OCI-LY7 (cell line): ENCODE results near the gene CTNNA3. TPM values are rescaled to one million over a fixed set of nuclear protein-coding genes. Genes with fewer than 3 reads are reported as not detected.

ENCODE experiments used
- BruUV-seq: library from RNA; stranded (reverse); fragments of 400-500 nt; replicated peaks from 2 replicates; lab custom pipeline; 2021; lab: Mats Ljungman, UMichigan
- CTCF ChIA-PET: fragments of 300-600 bp; sonication (Branson Sonifier 250); formaldehyde crosslinking; loops from one replicate; lab custom pipeline; 2022; ENCODE audit warnings: antibody characterized with exemption; ENCODE audit not compliant: unreplicated experiment; lab: Charles Lee
- POLR2A ChIA-PET: fragments of 300-600 bp; sonication (Branson Sonifier 250); formaldehyde crosslinking; loops from one replicate; lab custom pipeline; 2022; ENCODE audit warnings: antibody characterized with exemption; lab: Charles Lee
- DNase-seq: peaks from one replicate; pipeline ENCODE4 v3.0.0-alpha.2; 2015; ENCODE audit warnings: low spot score
- H2AFZ ChIP-seq: fragments of 200-600 bp; sonication (generic), shearing (Covaris generic); 2 replicates; pipeline ENCODE4 v1.6.1; 2014; ENCODE audit warnings: mild to moderate bottlenecking, antibody characterized with exemption, low read length, moderate library complexity
- H3K27ac ChIP-seq: fragments of 200-600 bp; sonication (generic); 2 replicates; pipeline ENCODE4 v1.5.1; 2014; ENCODE audit warnings: mixed run types, low read depth, mild to moderate bottlenecking, moderate library complexity, low read length, inconsistent platforms; ENCODE audit not compliant: poor library complexity, severe bottlenecking
- H3K36me3 ChIP-seq: fragments of 200-600 bp; sonication (generic); 2 replicates; pipeline ENCODE4 v1.6.1; 2014; ENCODE audit warnings: mild to moderate bottlenecking, antibody characterized with exemption, low read length, moderate library complexity, mixed read lengths; ENCODE audit not compliant: insufficient read depth
- H3K4me1 ChIP-seq: fragments of 200-600 bp; sonication (generic); 2 replicates; pipeline ENCODE4 v1.5.1; 2014; ENCODE audit warnings: mild to moderate bottlenecking, low read length; ENCODE audit not compliant: insufficient read depth, poor library complexity, severe bottlenecking
- H3K4me2 ChIP-seq: fragments of 200-600 bp; sonication (generic); 2 replicates; pipeline ENCODE4 v1.6.1; 2014; ENCODE audit warnings: mild to moderate bottlenecking, low read length
- H3K4me3 ChIP-seq: fragments of 200-600 bp; sonication (generic); 2 replicates; pipeline ENCODE4 v1.5.1; 2014; ENCODE audit warnings: mild to moderate bottlenecking, low read depth, low read length; ENCODE audit not compliant: poor library complexity, severe bottlenecking
- H3K79me2 ChIP-seq: fragments of 200-600 bp; sonication (generic); 2 replicates; pipeline ENCODE4 v1.6.1; 2016; ENCODE audit warnings: low read depth, mild to moderate bottlenecking, low read length, moderate library complexity, mixed read lengths; ENCODE audit not compliant: insufficient read depth
- H3K9me2 ChIP-seq: fragments of 200-600 bp; sonication (generic); 2 replicates; pipeline ENCODE4 v1.6.1; 2016; ENCODE audit warnings: mild to moderate bottlenecking, low read length, mixed read lengths; ENCODE audit not compliant: insufficient read depth
- H3K9me3 ChIP-seq: fragments of 200-600 bp; sonication (generic); 2 replicates; pipeline ENCODE4 v1.6.1; 2014; ENCODE audit warnings: mild to moderate bottlenecking, mixed run types, low read length, mixed read lengths
- H4K20me1 ChIP-seq: fragments of 200-600 bp; sonication (generic); 2 replicates; pipeline ENCODE4 v1.6.1; 2014; ENCODE audit warnings: mild to moderate bottlenecking, antibody characterized with exemption, low read length, moderate library complexity, mixed read lengths; ENCODE audit not compliant: insufficient read depth
- CTCF ChIP-seq: fragments of 200-600 bp; sonication (generic); conservative IDR thresholded peaks from 2 replicates; pipeline ENCODE4 v1.5.1; 2014; ENCODE audit warnings: mild to moderate bottlenecking, antibody characterized with exemption, low read length, moderate library complexity, mixed read lengths
- EZH2phosphoT487 ChIP-seq: fragments of 200-600 bp; sonication (generic); IDR thresholded peaks from 2 replicates; pipeline ENCODE4 v1.6.1; 2018; ENCODE audit warnings: low read depth, borderline replicate concordance, mild to moderate bottlenecking, mixed run types, antibody characterized with exemption, low read length, moderate library complexity, mixed read lengths
- intact Hi-C: fragments of 100-400 bp; cut with micrococcal nuclease; formaldehyde crosslinking; loops from one replicate; pipeline ENCODE4 v1.10.0; 2022; ENCODE audit not compliant: unreplicated experiment
- total RNA-seq, 2 experiments: library from RNA; depleted of rRNA in 1 of 2; stranded (reverse); fragments of >200 nt in 1 of 2; shearing (Covaris generic) in 1 of 2; gene quantifications; 2 replicates each; pipeline ENCODE4 v1.2.3, GENCODE V29; 2014 to 2022

CTNNA3 gene
- total RNA-seq, 2 experiments from 2014 or later = not detected

GRCh38 chr10:66927251-66927935 lies 768.6 kb downstream of the CTNNA3 start:
- Histone ChIP-seq H3K4me2 (no peak overlapping the region), H2AFZ (no peak overlapping the region), H3K9me3 (no peaks in the 10 kb centered on the region), H3K36me3 (no peaks in the 10 kb centered on the region), H3K9me2 (no peaks in the 10 kb centered on the region), H3K79me2 (no peaks in the 10 kb centered on the region), H4K20me1 (no peaks in the 10 kb centered on the region), H3K4me3 (no peak overlapping the region), H3K4me1 (no peaks in the 10 kb centered on the region), H3K27ac (no peak overlapping the region)
- TF ChIP-seq CTCF (no peak), EZH2phosphoT487 (no peak)
- POLR2A ChIA-PET = no interaction called here
- intact Hi-C loops = no loop called here
- no TSS peak for BruUV-seq
- CTCF ChIA-PET = no interaction called here
- DNase-seq = no peak

GRCh38 chr10:66926841-66927240 lies 769.2 kb downstream of the CTNNA3 start:
- no peak for TF ChIP-seq EZH2phosphoT487
- TF ChIP-seq CTCF = no peak
- Histone ChIP-seq H4K20me1 (no peaks in the 10 kb centered on the region), H3K9me3 (no peaks in the 10 kb centered on the region), H3K36me3 (no peaks in the 10 kb centered on the region), H3K4me2 (no peak overlapping the region), H3K4me1 (no peaks in the 10 kb centered on the region), H3K9me2 (no peaks in the 10 kb centered on the region), H3K4me3 (no peak overlapping the region), H3K27ac (no peak overlapping the region), H2AFZ (no peak overlapping the region), H3K79me2 (no peaks in the 10 kb centered on the region)
- no peak for DNase-seq
- ChIA-PET POLR2A (no interaction called here), CTCF (no interaction called here)
- no TSS peak for BruUV-seq
- intact Hi-C loops = no loop called here
